ENCODE data around the gene STIM1.

DNA sequence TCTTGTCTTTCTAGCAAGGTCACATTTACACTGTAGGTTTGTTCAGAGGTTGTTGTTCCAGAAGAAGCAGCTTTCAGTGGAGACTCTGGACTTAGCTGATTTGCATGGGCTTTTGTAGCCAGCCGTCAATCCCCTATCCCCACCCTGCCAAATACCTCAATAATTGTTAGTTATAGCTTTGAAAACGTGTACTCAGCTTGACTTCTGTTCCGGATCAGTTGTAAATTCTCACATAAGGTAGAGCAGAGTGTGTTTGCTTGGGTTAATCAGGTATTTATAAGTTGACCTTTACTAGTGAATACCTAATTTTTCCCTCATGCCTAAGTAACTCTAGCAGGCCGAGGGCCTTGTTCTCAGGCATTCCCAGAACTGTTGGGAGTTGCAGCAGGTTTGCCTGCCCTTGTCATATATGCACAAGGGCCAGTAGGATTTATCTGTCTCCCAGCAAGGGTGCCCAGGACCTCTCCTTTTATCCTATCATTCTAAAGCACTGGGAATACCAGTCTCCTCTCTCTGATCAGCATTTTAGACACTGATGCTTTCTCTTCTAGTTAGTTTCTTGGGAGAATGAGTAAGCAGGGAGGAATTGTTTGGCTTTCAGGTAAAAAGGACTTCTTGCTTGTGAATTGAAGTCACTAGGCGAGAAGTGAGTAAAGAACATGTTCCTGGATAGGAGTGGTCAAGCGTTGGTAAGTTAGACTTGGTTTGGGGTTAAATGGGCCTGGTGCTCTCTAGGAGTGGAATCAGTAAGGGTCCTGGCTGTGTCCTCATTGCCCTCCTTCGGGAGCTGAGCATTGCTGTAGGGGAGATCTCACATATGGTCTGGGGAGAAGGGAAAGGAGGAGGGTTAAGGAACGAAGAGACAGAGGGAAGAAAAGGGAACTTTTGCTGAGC is 22.1 kb downstream of the STIM1 start:
- TF ChIP-seq CTCF (IDR thresholded peaks at IDR 0.05): no peak
- TF ChIP-seq POLR2A (IDR thresholded peaks at IDR 0.05): no peak
- TF ChIP-seq EP300 (IDR thresholded peaks at IDR 0.05): no peak
- no peak for TF ChIP-seq POLR2AphosphoS5 (IDR thresholded peaks at IDR 0.05)

Measured in gastroesophageal sphincter (tissue), 3 donors.